Right lobe of liver (tissue), 6 donors: ENCODE results near the gene SLC5A8. TPM values are rescaled to one million over a fixed set of nuclear protein-coding genes. Genes with fewer than 3 reads are reported as not detected.

ENCODE experiments used
- ATAC-seq, 4 donors: fragments of 200-7000 bp; cut with Tn5 transposase; one replicate each; pipeline ENCODE4 v1.9.1; 2020; ENCODE audit warnings: mild to moderate bottlenecking in 4 of 4, moderate library complexity in 4 of 4
- DNase-seq, 3 donors: peaks; one replicate each; pipeline ENCODE4 v3.0.0-alpha.2; 2020
- H3K27ac ChIP-seq, 3 donors: fragments of 200-600 bp; one replicate each; pipeline ENCODE4 v1.8.0; 2022
- H3K27me3 ChIP-seq, 2 donors: fragments of 200-600 bp; one replicate each; pipeline ENCODE4 v1.8.0; 2022
- H3K36me3 ChIP-seq, 4 donors: fragments of 200-600 bp; sonication (generic) in 1 of 4; one replicate each; pipeline versions ENCODE4 v1.5.1 to v1.8.0; 2017 to 2022; ENCODE audit warnings: control low read depth in 1 of 4
- H3K4me1 ChIP-seq, 4 donors: fragments of 200-600 bp; sonication (generic) in 1 of 4; one replicate each; pipeline versions ENCODE4 v1.5.1 to v1.8.0; 2017 to 2022; ENCODE audit warnings: control low read depth in 1 of 4
- H3K4me3 ChIP-seq, 3 donors: fragments of 200-600 bp; one replicate each; pipeline ENCODE4 v1.8.0; 2022
- H3K9me3 ChIP-seq, 4 donors: fragments of 200-600 bp; sonication (generic) in 1 of 4; one replicate each; pipeline versions ENCODE4 v1.5.1 to v1.8.0; 2017 to 2022; ENCODE audit warnings: control low read depth in 1 of 4
- CTCF ChIP-seq, 4 donors: fragments of 200-600 bp in 3 of 4; fragments of 450-650 bp in 1 of 4; IDR thresholded peaks; one replicate each; pipeline versions ENCODE4 v1.5.1 to v1.8.0; 2016 to 2022; ENCODE audit warnings: antibody characterized with exemption in 4 of 4, mild to moderate bottlenecking in 2 of 4
- POLR2A ChIP-seq: fragments of 450-650 bp; IDR thresholded peaks from one replicate; pipeline ENCODE4 v1.6.1; 2017; ENCODE audit warnings: antibody characterized with exemption, mild to moderate bottlenecking
- WGBS: methylation state at CpG from one replicate; pipeline ENCODE4 v1.1.6; 2018; ENCODE audit warnings: low coverage, low lambda C conversion rate; ENCODE audit not compliant: insufficient coverage; ENCODE audit errors: missing lambda C conversion rate; 5-methylcytosine and 5-hydroxymethylcytosine counted together
- intact Hi-C, 2 donors: fragments of 100-400 bp; cut with DNase I; formaldehyde crosslinking; loops; one replicate each; pipeline versions ENCODE4 v1.11.2 to v1.14.1; 2022
- total RNA-seq, 6 experiments: library from RNA; depleted of rRNA in 2 of 6; stranded (reverse); fragments of >200 nt in 2 of 6; fragmentation: NEBNext Ultra II Directional in 3 of 6; extraction: Animal tissue kit (Norgen Biotek cat#: 25700) in 3 of 6; gene quantifications; one replicate each; pipeline versions ENCODE4 v1.1.0 to v1.2.4, GENCODE V29; 2016 to 2023
- donor health status: DM: no; HTN: yes; CAD: no.
- donor health status: DM: no; HTN: no; CAD: no.
- donor health status: DM: no; HTN: no; CAD: no.
- donor health status: DM: no; HTN: yes; CAD: no.
- donor health status: DM: no; HTN: yes; CAD: no.

SLC5A8 gene
- total RNA-seq, 6 experiments from 2014 or later = not detected

- WGBS = 54% methylated on average over 2 of the region's 2 CpGs
- Histone ChIP-seq H3K4me1 (no peaks in the 10 kb centered on the region), H3K9me3 (no peaks in the 10 kb centered on the region), H3K36me3 (no peaks in the 10 kb centered on the region), H3K27me3 (no peaks in the 10 kb centered on the region), H3K27ac (no peak overlapping the region), H3K4me3 (no peak overlapping the region)
- intact Hi-C loops = no loop called here
- ATAC-seq (no peak), DNase-seq (no peak)
- TF ChIP-seq POLR2A (no peak), CTCF (IDR thresholded peaks at IDR 0.05) (no peak)
Observed at GRCh38 chr12:101243074-101243473, 33.0 kb upstream of the SLC5A8 start.

- Histone ChIP-seq H3K27ac (no peak overlapping the region), H3K9me3 (no peaks in the 10 kb centered on the region), H3K4me1 (no peaks in the 10 kb centered on the region), H3K36me3 (no peaks in the 10 kb centered on the region), H3K27me3 (no peaks in the 10 kb centered on the region), H3K4me3 (no peak overlapping the region)
- no peak for TF ChIP-seq POLR2A
- TF ChIP-seq CTCF (IDR thresholded peaks at IDR 0.05) = no peak
- DNase-seq (no peak), ATAC-seq (peak in 1 of 4 donors; percentile 17)
- intact Hi-C loops = no loop called here
- 17% methylated on average over 1 of the region's 6 CpGs for WGBS
Observed at GRCh38 chr12:101238800-101239329, 28.8 kb upstream of the SLC5A8 start.

- Histone ChIP-seq H3K27me3 (no peaks in the 10 kb centered on the region), H3K9me3 (no peaks in the 10 kb centered on the region), H3K27ac (no peak overlapping the region), H3K4me1 (no peaks in the 10 kb centered on the region), H3K36me3 (no peaks in the 10 kb centered on the region), H3K4me3 (no peak overlapping the region)
- TF ChIP-seq CTCF (IDR thresholded peaks at IDR 0.05) (no peak), POLR2A (no peak)
- ATAC-seq (no peak), DNase-seq (no peak)
- 57% methylated on average over 4 of the region's 4 CpGs for WGBS
- intact Hi-C loops = no loop called here
Observed at GRCh38 chr12:101238306-101238705, 28.3 kb upstream of the SLC5A8 start.

GRCh38 chr12:101235686-101236085 is 25.6 kb upstream of the SLC5A8 start:
- Histone ChIP-seq H3K9me3 (no peaks in the 10 kb centered on the region), H3K36me3 (no peaks in the 10 kb centered on the region), H3K4me1 (no peaks in the 10 kb centered on the region), H3K4me3 (no peak overlapping the region), H3K27me3 (no peaks in the 10 kb centered on the region), H3K27ac (no peak overlapping the region)
- intact Hi-C loops = no loop called here
- DNase-seq (no peak), ATAC-seq (no peak)
- TF ChIP-seq CTCF (IDR thresholded peaks at IDR 0.05) = no peak
- no peak for TF ChIP-seq POLR2A
- 72% methylated on average over 2 of the region's 2 CpGs for WGBS

GRCh38 chr12:101231636-101232035 is 21.6 kb upstream of the SLC5A8 start:
- ATAC-seq = no peak
- Histone ChIP-seq H3K9me3 (no peaks in the 10 kb centered on the region), H3K4me1 (no peaks in the 10 kb centered on the region), H3K36me3 (no peaks in the 10 kb centered on the region), H3K27ac (no peak overlapping the region), H3K4me3 (no peak overlapping the region), H3K27me3 (no peaks in the 10 kb centered on the region)
- intact Hi-C loops = no loop called here
- TF ChIP-seq CTCF (IDR thresholded peaks at IDR 0.05) = no peak
- TF ChIP-seq POLR2A = no peak
- no peak for DNase-seq
- WGBS = 49% methylated on average over 4 of the region's 4 CpGs
